Cardiac septum (tissue), 1 donor: Measurements from ENCODE around the gene UAP1. TPM values are rescaled to one million over a fixed set of nuclear protein-coding genes. Genes with fewer than 3 reads are reported as not detected.
"Not testable (repeated sequence)": the region's sequence is repeated elsewhere in the genome, so short reads cannot be mapped to it uniquely, and the experiment has no call there.

ENCODE experiments used
- DNase-seq: peaks from one replicate; pipeline ENCODE4 v3.0.0-alpha.2; 2020; ENCODE audit warnings: low spot score
- intact Hi-C: fragments of 100-400 bp; cut with DNase I; formaldehyde crosslinking; loops from one replicate; pipeline ENCODE4 v1.14.0; 2022
- total RNA-seq: library from RNA; stranded (reverse); fragmentation: NEBNext Ultra II Directional; extraction: Animal tissue kit (Norgen Biotek cat#: 25700); gene quantifications from one replicate; pipeline ENCODE4 v1.2.1, GENCODE V29; 2021
- donor health status: DM: no; HTN: no; CAD: no.

The UAP1 gene
- total RNA-seq, 1 donor from 2014 or later: 24.4 TPM

DNA sequence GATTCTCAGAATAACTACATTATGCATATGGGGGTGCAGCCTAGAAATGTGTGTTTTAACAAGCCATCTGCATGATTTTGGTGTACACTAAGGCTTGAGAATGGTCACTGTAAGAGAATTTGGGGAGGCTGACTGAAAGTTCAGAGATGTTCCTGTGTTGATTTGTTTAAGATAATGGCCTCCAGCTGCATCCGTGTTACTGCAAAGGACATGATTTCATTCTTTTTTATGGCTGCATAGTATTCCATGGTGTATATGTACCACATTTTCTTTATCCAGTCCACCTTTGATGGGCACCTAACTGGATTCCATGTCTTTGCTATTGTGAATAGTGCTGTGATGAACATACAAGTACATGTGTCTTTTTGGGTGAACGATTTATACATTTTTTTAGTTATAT is 41.6 kb downstream of the UAP1 start:
- intact Hi-C loops, DNase-seq: not testable (repeated sequence)

DNA sequence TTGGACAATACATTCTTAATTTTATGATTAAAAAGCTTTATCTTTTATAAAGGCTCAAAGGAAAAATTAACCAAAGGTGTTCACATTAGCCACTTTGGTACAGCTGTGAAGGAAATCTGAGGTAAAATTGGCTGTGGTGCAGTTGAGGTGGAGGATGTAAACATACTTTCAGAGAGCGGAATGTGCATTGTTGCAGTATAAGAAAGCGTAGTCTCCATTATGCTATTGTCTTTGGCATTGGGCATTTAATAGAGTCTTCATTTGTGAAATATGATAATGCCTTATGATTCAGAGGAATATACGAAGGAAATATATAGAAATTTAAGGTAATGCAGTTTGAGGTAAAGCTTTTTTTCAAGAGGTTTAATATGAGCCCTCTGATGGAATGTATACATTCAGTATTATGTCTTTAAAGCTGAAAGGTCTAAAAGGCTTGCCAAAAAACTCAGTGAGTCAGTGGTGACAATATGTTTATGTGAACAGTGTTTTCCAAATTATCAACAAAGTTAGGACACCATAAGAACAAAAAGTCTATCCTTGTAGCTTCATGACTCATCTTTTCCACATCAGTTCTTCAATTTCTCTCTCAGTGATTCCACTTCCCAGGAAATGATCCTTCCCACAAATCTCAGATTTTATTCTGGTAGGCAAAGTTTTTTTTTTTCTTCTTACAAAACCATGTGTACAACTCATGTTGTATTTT is 43.9 kb downstream of the UAP1 start:
- intact Hi-C loops: no loop called here
- no peak for DNase-seq

DNA sequence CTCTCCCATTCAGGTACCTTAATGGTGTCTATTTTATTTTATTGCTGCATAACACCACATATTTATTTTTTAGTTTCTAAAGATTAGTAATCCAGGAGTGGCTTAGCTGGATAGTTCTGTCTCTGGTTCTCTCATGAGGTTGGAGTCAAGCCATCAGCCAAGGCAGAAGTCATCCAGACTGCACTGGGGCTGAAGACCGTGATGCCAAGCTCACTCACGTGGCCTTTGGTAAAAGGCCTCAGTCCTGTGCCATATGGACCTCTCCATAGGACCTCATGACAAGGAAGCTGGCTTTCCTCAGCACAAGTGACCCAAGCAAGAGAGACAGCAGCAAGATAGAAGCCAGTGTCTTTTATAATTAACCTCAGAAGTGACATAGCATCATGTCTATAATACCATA is 47.8 kb downstream of the UAP1 start:
- DNase-seq: no peak
- intact Hi-C loops: no loop called here

DNA sequence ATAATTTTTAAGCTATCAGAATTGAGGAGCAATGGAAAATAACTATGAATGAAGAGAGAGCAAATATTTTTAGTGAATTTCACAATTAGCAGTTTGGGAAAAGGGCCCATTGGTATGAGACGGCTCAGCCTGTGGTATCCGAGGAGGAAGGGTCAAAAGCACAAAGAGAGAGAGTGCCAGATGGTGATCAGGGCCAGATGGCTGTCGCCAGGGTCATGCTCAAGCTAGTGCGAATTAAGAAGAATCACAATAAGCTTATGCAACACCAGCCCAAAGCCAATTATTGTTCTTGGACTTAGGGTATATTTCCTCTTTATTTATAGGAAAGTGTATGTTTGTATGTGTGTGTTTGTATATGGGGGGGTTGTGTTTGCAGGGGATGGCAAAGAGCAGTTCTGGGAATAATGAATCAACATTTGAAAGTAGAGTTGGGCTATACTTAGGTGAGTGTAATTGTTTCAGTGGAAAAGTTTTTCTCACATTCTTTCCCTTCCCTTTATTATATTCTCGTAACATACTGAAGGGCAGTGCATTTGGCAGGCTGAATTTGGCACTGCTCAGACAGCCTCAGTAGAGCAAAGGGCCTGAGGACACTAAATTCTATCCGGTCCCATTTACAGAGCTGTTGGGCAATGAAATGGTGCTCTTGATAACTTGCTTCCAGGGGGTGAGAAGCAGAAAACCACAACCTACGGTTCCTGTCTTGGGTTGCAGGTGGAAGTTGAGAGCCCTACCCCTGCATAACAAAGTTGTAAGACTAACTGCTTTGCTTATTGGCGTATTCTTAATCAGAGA is 51.3 kb downstream of the UAP1 start:
- no peak for DNase-seq
- intact Hi-C loops: loop anchor here (2.0 to 5.0 kb wide), 2 partner anchors 139 to 188 kb away; no protein-coding TSS in a partner anchor

GRCh38 chr1:162616848-162617247 is 55.3 kb downstream of the UAP1 start:
- intact Hi-C loops: no loop called here

DNA sequence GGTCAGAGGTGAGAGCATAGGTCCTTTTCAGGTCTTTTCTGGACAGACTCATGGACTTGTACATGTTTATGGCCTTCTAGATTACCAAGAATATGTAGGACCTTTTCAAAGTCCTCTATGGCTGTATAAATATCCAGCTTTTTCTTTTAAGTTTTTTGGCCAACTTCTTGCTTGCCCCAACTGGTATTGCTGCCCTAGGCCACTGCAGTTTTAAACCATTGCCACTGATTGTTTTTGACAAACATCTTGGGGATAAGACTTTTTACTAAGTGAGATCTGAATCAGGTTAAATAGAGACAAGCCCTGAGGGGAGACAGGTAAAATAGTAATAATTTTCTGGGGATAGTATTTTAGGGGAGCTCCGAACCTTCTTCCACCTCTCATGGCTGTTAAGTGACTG is 56.0 kb downstream of the UAP1 start:
- intact Hi-C loops: no loop called here
- DNase-seq: no peak

More at GRCh38 chr1:162616848-162617247, 55.3 kb downstream of the UAP1 start:
- no peak for DNase-seq

- DNase-seq: no peak
- intact Hi-C loops: no loop called here
These were observed 57.6 kb downstream of the UAP1 start for GRCh38 chr1:162619076-162619475.

DNA sequence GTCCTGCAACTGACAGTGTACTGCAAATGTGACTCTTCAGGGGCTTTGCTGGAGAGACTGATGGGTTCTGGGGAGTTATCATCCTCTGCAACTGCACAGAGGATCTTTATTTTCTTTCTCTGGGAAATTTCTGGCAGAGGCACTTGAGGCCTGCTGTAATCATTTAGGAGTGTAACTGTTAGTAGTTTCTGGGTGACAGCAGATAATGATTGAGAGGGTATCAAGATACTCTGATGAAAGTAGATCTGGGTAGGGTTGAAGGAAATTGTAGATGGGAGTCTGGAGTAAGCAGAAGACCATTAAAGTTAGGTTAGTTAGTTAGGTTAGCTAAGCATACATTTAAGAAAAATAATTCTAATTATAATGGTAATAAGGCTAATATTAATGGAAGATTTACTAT is 59.7 kb downstream of the UAP1 start:
- DNase-seq: no peak
- intact Hi-C loops: no loop called here

- intact Hi-C loops: no loop called here
- DNase-seq: no peak
These were observed 64.2 kb downstream of the UAP1 start for GRCh38 chr1:162625679-162626078.

DNA sequence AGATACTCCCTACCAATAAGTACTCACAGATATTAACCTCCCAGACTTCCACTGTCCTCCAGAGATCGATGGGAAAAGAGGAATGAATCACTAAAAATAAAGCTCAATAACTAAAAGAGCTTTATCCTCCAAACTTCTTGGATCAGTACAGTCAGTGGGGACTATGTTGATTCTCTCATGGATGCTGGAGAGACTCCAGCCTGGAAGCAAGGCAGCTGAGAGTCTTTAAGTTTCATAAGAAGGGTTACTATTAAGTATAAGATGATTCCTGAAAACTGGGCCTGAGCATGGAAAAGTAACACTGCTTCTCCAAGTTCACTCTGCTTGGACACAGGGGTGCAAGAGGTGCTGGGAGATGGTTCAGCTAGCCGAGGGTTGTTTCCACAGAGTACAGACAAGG is 64.6 kb downstream of the UAP1 start:
- no peak for DNase-seq
- intact Hi-C loops: no loop called here

GRCh38 chr1:162626761-162627160 is 65.2 kb downstream of the UAP1 start:
- intact Hi-C loops: no loop called here
- no peak for DNase-seq

GRCh38 chr1:162627662-162628296 is 66.3 kb downstream of the UAP1 start:
- intact Hi-C loops: no loop called here

GRCh38 chr1:162629077-162629627 is 67.6 kb downstream of the UAP1 start:
- intact Hi-C loops: no loop called here

More at GRCh38 chr1:162627662-162628296, 66.3 kb downstream of the UAP1 start:
- no peak for DNase-seq

DNA sequence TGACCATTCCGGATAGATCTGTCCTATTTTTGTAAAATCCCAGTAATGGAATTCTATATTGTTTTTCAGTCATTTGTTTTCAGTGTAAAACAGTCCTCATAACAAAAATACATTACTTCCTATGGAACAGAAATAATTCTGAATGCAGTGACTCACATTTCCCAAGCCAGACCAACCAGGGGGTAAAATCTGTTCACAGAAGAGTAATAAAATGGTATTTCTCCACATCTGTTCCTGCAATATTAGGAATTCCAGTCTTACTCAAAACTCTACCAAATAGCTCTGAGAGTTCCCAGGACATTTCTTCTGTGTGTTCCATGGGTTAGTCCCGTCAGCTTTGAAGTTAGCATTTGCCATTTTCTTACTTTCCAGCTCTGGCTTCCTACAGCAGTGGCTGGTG is 68.1 kb downstream of the UAP1 start:
- DNase-seq: no peak
- intact Hi-C loops: loop anchor here (5.0 kb wide), 2 partner anchors 48 to 68 kb away; no protein-coding TSS in a partner anchor

More at GRCh38 chr1:162629077-162629627, 67.6 kb downstream of the UAP1 start:
- no peak for DNase-seq

GRCh38 chr1:162631546-162632191 is 70.1 kb downstream of the UAP1 start:
- DNase-seq: no peak

GRCh38 chr1:162632217-162632666 is 70.7 kb downstream of the UAP1 start, which contains the start of gene DDR2:
Gene DDR2 (plus strand): TSS chr1:162632464. CDS start chr1:162719064, 86,600 bp downstream.
- DNase-seq: no peak
- intact Hi-C loops: loop anchor here (5.0 kb wide), 2 partner anchors 45 to 65 kb away; no protein-coding TSS in a partner anchor

More at GRCh38 chr1:162631546-162632191, 70.1 kb downstream of the UAP1 start:
- intact Hi-C loops: loop anchor here (5.0 kb wide), 2 partner anchors 46 to 66 kb away; no protein-coding TSS in a partner anchor

- no peak for DNase-seq
- intact Hi-C loops: loop anchor here (5.0 kb wide), 2 partner anchors 45 to 65 kb away; no protein-coding TSS in a partner anchor
These were observed 71.2 kb downstream of the UAP1 start for GRCh38 chr1:162632698-162633080.

- intact Hi-C loops: loop anchor here (5.0 kb wide), 2 partner anchors 44 to 64 kb away; no protein-coding TSS in a partner anchor
- no peak for DNase-seq
These were observed 71.7 kb downstream of the UAP1 start for GRCh38 chr1:162633081-162633762.
